Muscle of leg (tissue), 11 donors: Measurements from ENCODE around the gene GIMAP2. TPM values are rescaled to one million over a fixed set of nuclear protein-coding genes. Genes with fewer than 3 reads are reported as not detected.

ENCODE experiments used
- DNase-seq: peaks from one replicate; pipeline ENCODE4 v3.0.0; 2013
- H3K27ac ChIP-seq: one replicate; pipeline ENCODE4 v1.5.1; 2013; ENCODE audit warnings: mild to moderate bottlenecking, low read length, control low read depth
- H3K27me3 ChIP-seq: one replicate; pipeline ENCODE4 v1.6.1; 2013; ENCODE audit warnings: low read length; ENCODE audit not compliant: control insufficient read depth, insufficient read depth
- H3K36me3 ChIP-seq: one replicate; pipeline ENCODE4 v1.6.1; 2013; ENCODE audit warnings: low read length; ENCODE audit not compliant: control insufficient read depth, insufficient read depth
- H3K4me1 ChIP-seq: one replicate; pipeline ENCODE4 v1.6.1; 2013; ENCODE audit warnings: low read length; ENCODE audit not compliant: control insufficient read depth, insufficient read depth
- H3K4me3 ChIP-seq: one replicate; pipeline ENCODE4 v1.5.1; 2013; ENCODE audit warnings: low read length, control low read depth
- H3K9me3 ChIP-seq: replicated peaks from 2 replicates; pipeline ENCODE4 v1.6.1; 2013; ENCODE audit warnings: low read depth, low read length; ENCODE audit not compliant: control insufficient read depth
- whole genome bisulfite sequencing: methylation state at CpG from one replicate; pipeline ENCODE4 v1.1.5; 2013; ENCODE audit warnings: missing lambda C conversion rate; ENCODE audit not compliant: insufficient coverage; 5-methylcytosine and 5-hydroxymethylcytosine counted together
- polyA plus RNA-seq, 8 donors: library from polyadenylated mRNA; unstranded; fragments of 120-200 nt; gene quantifications; one replicate each; pipeline versions ENCODE4 v1.2.1 to v1.2.3, GENCODE V29; 2013; ENCODE audit warnings: inconsistent platforms in 1 of 8, low replicate concordance in 1 of 8; ENCODE audit not compliant: insufficient read length in 8 of 8, insufficient read depth in 1 of 8
- total RNA-seq: library from RNA; stranded (reverse); fragments of 120-200 nt; gene quantifications from one replicate; pipeline ENCODE4 v1.2.4, GENCODE V29; 2013

The GIMAP2 gene
- total and polyA plus RNA-seq, 9 donors = 4.3 to 7.4 (median 6.2) TPM

DNA sequence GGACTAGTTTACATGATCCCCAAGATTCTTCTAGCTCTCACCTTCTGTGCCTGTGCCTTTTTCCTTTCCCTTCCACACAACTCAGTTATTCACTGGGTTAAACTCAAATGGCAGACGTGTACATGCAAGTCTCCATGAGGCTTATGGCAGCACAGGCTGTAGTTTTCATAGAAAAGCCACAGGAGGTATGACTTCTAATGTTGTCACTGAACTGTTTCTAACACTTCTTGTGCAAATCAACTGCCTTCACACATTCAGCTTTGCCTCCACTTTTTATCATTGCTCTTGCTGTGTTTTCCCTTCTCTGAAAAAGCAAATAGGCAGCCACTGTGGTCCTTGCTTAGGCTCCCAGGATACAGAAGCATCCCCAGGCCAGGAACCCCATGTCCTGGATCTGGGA lies 46.4 kb downstream of the GIMAP2 start:
- no peak overlapping the region for H3K27ac ChIP-seq
- H3K4me1 ChIP-seq = peaks cover 1% of the 10 kb centered on the region
- H3K4me3 ChIP-seq = no peak overlapping the region
- no peak for DNase-seq
- H3K9me3 ChIP-seq = peaks cover 7% of the 10 kb centered on the region
- H3K27me3 ChIP-seq = peaks cover 2% of the 10 kb centered on the region
- whole genome bisulfite sequencing = 57% methylated on average over 1 of the region's 1 CpG
- H3K36me3 ChIP-seq = no peaks in the 10 kb centered on the region

DNA sequence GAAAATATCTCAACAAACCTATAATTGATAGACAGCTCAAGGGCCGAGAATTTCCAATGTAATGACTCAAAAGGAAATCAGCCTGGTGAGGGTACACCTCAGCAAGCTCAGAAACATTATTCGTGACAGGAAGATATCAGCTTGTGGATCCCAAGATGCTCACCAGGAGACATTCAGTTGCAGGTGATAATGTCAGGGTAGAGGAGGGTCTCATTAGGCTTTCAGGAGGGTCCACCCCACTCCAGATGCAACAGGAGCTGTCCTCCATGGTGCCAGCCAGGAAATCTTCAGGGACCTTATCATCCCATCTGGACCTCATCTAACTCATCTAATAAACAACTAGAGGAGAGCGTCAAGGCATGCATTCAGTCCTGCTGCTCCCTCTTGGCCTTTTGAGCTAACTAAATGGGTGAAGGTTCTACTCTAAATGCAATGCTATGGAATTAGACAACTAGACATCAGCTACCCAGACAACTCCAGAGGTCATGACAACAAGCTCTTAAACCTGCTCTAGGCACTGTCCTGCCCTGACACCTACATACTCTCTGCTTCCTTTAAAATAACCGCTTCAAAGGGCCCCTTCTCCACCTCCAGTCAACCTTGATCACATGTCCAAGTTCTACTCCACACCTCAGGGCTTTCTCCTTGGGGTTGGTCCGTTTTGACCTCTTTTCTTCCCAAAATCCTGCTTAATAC lies 47.4 kb downstream of the GIMAP2 start:
- peaks cover 9% of the 10 kb centered on the region for H3K27me3 ChIP-seq
- no peaks in the 10 kb centered on the region for H3K36me3 ChIP-seq
- no peak for DNase-seq
- H3K27ac ChIP-seq = no peak overlapping the region
- H3K4me3 ChIP-seq = no peak overlapping the region
- H3K4me1 ChIP-seq = peaks cover 3% of the 10 kb centered on the region
- H3K9me3 ChIP-seq = peaks cover 3% of the 10 kb centered on the region
- WGBS = 56% methylated on average over 1 of the region's 5 CpGs

DNA sequence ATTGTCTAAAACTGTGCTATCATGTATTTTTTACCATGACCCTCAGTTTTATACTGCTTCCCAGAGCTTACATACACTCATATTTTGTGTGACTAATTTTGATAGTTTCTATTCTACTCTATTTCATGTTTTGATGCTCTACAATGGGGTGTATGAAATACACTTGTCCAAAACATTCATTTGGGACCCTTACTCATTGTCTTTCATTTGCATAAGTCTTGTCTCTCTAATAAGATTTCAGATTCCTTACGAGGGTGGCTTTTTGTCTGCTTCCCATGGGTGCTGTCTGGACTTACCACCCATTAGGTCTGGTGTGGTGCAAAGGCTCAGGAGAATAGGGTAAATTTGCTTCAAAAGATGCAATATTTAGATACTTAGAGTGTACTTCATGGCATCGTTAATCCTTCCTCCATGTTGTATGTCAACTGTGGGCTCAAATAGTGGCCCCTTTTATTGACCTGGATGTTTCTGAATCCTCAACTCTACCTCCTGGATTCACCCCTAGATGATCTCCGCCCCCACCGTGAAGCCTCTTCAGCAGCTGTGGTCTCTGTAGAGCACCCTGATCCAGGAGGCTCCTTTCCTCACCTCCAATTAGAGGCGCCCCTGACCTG lies 48.1 kb downstream of the GIMAP2 start:
- no peak for DNase-seq
- peaks cover 3% of the 10 kb centered on the region for H3K4me1 ChIP-seq
- no peak overlapping the region for H3K27ac ChIP-seq
- H3K9me3 ChIP-seq = no peaks in the 10 kb centered on the region
- peaks cover 11% of the 10 kb centered on the region for H3K27me3 ChIP-seq
- WGBS = 100% methylated on average over 1 of the region's 5 CpGs
- H3K4me3 ChIP-seq = no peak overlapping the region
- no peaks in the 10 kb centered on the region for H3K36me3 ChIP-seq

DNA sequence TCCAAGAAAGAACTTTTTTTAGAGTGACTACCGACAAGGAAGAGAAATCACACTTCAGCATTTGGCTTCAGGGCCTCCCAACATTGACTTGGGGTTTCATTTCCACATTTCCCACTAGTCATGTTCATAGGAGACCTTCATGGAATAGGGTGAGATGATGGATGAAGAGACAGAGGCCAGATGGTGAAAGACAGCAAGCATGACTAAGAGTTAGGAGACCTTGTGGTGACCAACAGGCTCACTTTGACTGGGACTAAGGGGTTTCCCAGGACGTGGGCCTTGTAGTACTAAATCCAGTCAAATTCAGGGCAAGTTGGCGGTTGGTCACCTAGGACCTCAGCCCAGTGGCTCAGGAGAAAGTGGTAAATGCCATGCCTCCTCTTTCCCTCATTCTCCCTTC lies 48.7 kb downstream of the GIMAP2 start:
- H3K9me3 ChIP-seq = no peaks in the 10 kb centered on the region
- H3K4me3 ChIP-seq = no peak overlapping the region
- H3K36me3 ChIP-seq = no peaks in the 10 kb centered on the region
- H3K4me1 ChIP-seq = peaks cover 3% of the 10 kb centered on the region
- WGBS = 81% methylated on average over 3 of the region's 3 CpGs
- no peak overlapping the region for H3K27ac ChIP-seq
- DNase-seq = peak; percentile 20
- H3K27me3 ChIP-seq = peaks cover 11% of the 10 kb centered on the region

DNA sequence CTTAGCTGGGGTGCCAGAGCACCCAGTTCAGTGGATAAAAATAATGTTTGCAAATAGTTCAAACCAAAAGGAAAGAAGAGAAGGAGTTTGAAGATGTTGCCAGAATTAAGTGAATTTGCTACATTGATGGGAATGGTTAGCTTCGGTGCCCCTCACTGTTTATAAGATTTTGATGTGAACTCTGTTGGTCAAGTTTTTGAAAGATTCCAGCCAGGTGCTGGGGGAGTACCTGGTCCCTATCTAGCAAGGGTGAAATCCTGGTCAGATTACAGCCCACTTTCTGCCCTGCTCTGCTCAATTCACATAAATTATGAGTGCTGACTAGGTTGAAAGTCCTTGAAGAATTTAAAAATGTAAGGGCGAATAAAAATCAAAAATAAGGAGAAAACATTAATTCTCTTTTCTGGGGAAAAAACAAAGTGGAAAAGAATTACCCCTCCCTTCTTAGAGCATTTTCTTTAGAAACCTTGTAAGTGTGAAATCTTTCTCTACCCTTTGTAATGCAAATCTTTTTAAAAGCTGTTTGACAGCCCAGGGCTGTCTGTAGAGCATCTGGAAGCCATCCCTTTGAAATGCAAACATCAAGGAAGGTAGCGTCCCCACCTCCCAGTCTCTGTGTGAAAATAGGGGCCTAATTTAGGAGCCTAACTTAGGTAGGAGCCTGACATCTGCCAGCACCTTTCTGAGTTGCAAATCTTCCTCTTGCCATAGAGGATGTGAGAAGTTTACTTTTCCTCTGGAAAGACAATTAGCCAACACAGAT lies 50.3 kb downstream of the GIMAP2 start:
- DNase-seq = no peak
- no peak overlapping the region for H3K27ac ChIP-seq
- no peaks in the 10 kb centered on the region for H3K9me3 ChIP-seq
- peaks cover 3% of the 10 kb centered on the region for H3K4me1 ChIP-seq
- no peak overlapping the region for H3K4me3 ChIP-seq
- 56% methylated on average over 2 of the region's 3 CpGs for WGBS
- H3K27me3 ChIP-seq = peaks cover 11% of the 10 kb centered on the region
- H3K36me3 ChIP-seq = no peaks in the 10 kb centered on the region

DNA sequence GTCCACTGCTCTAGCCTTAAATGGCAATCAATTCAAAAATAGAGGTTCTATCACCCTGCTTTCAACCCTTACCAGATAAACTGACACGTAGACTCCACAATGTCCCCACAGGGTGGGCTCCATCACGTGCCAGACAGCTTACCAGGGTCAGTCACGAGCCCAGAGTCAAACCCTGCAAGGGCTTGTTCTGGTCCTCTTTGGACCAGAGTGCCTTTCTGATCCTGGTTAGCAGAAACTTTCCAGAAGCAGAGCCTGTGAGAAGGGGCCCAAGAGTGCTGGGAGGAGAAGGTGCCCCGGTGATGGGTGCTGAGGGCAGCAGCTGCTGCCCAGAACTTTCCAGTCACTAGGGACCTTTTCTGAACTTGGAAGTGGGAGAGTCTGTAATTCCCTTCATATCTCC lies 51.4 kb downstream of the GIMAP2 start:
- H3K9me3 ChIP-seq = no peaks in the 10 kb centered on the region
- 44% methylated on average over 3 of the region's 4 CpGs for WGBS
- DNase-seq = no peak
- H3K27ac ChIP-seq = peak overlapping the region; percentile 44
- H3K27me3 ChIP-seq = peaks cover 11% of the 10 kb centered on the region
- H3K4me3 ChIP-seq = no peak overlapping the region
- H3K36me3 ChIP-seq = no peaks in the 10 kb centered on the region
- H3K4me1 ChIP-seq = peaks cover 3% of the 10 kb centered on the region

DNA sequence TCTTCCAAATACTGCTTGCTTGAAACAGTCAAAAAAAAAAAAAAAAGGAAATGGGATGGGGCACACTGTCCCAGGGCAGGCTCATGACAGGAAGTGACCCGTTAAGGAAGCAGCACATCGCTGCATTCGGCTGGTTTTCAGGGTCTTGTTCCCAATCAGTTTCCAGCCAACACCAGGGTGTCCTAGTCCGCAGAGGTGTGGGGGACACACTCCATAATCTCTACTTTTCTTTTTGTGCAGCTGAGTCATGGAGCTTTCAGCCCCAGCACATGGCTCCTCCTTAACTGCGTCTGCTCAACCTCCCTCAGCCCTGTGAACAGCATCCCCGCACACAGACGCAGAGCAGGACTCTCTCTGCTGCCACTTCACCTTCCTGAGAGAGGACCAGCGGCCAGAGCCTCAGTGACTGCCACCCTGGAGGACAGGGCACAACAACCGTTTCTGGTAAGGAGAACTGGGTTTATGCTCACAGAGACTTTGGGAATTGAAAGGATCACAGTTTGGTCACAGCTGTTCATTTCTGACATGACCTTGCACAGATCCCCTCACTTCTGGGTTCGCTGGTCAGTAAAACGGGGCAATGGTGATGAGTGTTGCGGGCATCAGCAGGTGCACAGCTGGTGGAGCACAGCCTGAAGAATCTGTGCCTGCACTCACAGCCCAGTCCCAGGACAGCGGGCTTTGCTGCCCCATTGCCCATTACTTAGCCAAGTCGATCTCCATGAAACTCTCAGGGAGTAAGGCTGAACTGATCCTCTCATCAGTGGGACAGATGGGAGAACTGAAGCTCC lies 52.0 kb downstream of the GIMAP2 start, which contains the start of gene GIMAP5:
Gene GIMAP5, plus strand, starts transcription at position 154 of the 791 bp plus-strand sequence. CDS start 3,467 bp downstream, outside the sequence.
- Histone ChIP-seq H3K36me3 (peaks cover 3% of the 10 kb centered on the region), H3K4me1 (peaks cover 3% of the 10 kb centered on the region), H3K9me3 (no peaks in the 10 kb centered on the region), H3K27me3 (peaks cover 11% of the 10 kb centered on the region), H3K4me3 (peak within 1 kb of the TSS; percentile 49), H3K27ac (peak within 1 kb of the TSS; percentile 74)
- DNase-seq = peak; percentile 51
- 39% methylated on average over 8 of the region's 14 CpGs for WGBS

DNA sequence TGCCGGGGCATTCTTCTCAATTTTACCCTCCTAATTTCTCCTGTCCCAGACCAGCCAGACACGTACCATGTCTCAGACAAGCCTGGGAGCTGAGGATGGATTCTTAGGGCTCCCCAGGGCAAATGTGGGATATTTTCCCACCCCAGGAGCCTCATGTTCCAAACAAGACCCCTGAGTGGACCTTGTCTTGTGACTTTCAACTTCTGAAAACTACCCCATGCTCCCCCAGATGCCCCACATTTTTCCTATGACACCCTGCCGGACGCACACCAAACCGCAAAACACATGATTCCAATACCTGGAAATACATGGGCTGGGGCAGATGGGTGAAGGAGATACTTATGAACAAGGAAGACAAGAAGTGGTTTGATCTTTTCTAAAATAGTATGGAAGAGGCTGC lies 52.6 kb downstream of the GIMAP2 start:
- H3K4me1 ChIP-seq = peaks cover 3% of the 10 kb centered on the region
- no peak for DNase-seq
- peak overlapping the region; percentile 74 for H3K27ac ChIP-seq
- WGBS = no CpG with 5 or more reads among the region's 5 CpGs
- H3K36me3 ChIP-seq = peaks cover 5% of the 10 kb centered on the region
- peak overlapping the region; percentile 49 for H3K4me3 ChIP-seq
- no peaks in the 10 kb centered on the region for H3K9me3 ChIP-seq
- H3K27me3 ChIP-seq = peaks cover 11% of the 10 kb centered on the region

DNA sequence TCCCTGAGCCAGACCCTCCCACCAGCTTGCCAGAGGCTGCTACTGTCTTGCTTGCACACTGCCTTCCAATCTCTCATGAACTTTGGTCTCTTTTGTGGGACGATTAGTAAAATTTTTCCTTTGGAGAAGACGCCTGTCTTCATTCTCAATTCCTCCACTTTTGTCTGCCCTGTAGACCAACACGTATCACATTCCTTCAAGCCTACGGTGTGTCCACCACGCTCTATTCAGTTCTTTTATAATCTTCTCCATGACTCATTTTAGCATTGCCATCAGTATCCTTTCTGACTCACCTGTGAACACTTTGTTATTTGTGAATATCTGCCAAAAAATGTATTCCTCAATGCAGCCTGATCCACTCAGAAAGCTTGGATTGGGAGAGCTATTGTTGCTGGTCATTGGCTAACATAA lies 53.1 kb downstream of the GIMAP2 start:
- H3K9me3 ChIP-seq = no peaks in the 10 kb centered on the region
- H3K4me3 ChIP-seq = peak overlapping the region; percentile 49
- peaks cover 5% of the 10 kb centered on the region for H3K36me3 ChIP-seq
- DNase-seq = no peak
- WGBS = 85% methylated on average over 4 of the region's 5 CpGs
- peak overlapping the region; percentile 74 for H3K27ac ChIP-seq
- H3K27me3 ChIP-seq = peaks cover 11% of the 10 kb centered on the region
- peaks cover 3% of the 10 kb centered on the region for H3K4me1 ChIP-seq
